ENCODE data around the gene FTO. TPM values are rescaled to one million over a fixed set of nuclear protein-coding genes. Genes with fewer than 3 reads are reported as not detected.

The FTO gene
- total RNA-seq, 1 donor from 2014 or later: 70.5 TPM

DNA sequence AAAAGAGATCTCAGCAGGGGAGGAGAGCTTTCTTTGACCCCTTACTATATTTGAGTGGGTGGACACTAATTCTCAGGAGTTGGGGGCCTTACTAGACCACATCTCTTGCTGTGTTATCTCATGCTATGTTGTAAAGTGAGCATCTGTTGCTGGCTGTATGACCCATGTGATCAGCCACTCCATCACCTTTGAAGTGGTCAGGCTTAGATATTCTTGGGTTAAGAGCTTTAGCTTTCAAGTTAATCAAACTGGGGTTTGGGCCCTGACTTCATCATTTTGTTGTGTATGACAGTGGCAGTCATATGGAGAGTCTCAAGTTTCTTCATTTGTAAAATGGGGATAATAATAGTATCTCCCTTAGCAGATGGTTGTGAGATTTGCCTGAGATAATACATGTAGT lies 201.1 kb downstream of the FTO start:
- Histone ChIP-seq H3K36me3 (no peaks in the 10 kb centered on the region), H3K4me1 (peaks cover under 1% of the 10 kb centered on the region), H3K4me3 (no peak overlapping the region), H3K9me3 (no peaks in the 10 kb centered on the region), H3K27me3 (no peaks in the 10 kb centered on the region), H3K27ac (no peak overlapping the region)
- intact Hi-C loops (cut with DNase I): loop anchor here (10.0 kb wide), 1 partner anchor 990 kb away; no protein-coding TSS in a partner anchor
- TF ChIP-seq POLR2A (IDR thresholded peaks at IDR 0.05) (no peak), POLR2AphosphoS5 (IDR thresholded peaks at IDR 0.05; ENCODE audit: insufficient read depth in 1 of 2, low read depth in 1 of 2) (no peak)
- TF ChIP-seq, protein P1, sequence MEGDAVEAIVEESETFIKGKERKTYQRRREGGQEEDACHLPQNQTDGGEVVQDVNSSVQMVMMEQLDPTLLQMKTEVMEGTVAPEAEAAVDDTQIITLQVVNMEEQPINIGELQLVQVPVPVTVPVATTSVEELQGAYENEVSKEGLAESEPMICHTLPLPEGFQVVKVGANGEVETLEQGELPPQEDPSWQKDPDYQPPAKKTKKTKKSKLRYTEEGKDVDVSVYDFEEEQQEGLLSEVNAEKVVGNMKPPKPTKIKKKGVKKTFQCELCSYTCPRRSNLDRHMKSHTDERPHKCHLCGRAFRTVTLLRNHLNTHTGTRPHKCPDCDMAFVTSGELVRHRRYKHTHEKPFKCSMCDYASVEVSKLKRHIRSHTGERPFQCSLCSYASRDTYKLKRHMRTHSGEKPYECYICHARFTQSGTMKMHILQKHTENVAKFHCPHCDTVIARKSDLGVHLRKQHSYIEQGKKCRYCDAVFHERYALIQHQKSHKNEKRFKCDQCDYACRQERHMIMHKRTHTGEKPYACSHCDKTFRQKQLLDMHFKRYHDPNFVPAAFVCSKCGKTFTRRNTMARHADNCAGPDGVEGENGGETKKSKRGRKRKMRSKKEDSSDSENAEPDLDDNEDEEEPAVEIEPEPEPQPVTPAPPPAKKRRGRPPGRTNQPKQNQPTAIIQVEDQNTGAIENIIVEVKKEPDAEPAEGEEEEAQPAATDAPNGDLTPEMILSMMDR (IDR thresholded peaks at IDR 0.05): no peak
- no peak for DNase-seq (ENCODE audit: extremely low spot score in 2 of 2)

DNA sequence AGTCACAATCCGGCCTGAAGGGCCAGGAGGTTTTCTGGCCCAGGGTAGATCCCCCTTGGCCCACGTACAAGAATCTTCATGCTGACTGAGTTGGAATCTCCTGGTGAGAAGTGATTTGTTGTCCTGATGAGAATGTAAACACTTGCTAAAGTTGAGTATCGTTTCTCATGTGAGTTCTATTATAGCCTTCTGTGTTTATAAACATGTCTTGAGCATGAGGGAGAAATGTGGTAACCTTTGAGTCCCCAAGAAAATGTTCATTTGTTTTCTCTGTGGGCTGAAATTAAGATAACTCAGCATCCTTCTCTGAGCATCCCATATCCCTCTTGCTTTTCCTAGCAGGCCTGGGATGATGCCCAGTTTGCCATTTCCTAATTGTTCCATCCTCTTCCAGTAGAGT lies 204.8 kb downstream of the FTO start:
- Histone ChIP-seq H3K36me3 (no peaks in the 10 kb centered on the region), H3K4me1 (peaks cover 14% of the 10 kb centered on the region), H3K27ac (no peak overlapping the region), H3K4me3 (no peak overlapping the region), H3K27me3 (no peaks in the 10 kb centered on the region), H3K9me3 (no peaks in the 10 kb centered on the region)
- TF ChIP-seq, protein P1 (IDR thresholded peaks at IDR 0.05): no peak
- TF ChIP-seq POLR2A (IDR thresholded peaks at IDR 0.05) (no peak), POLR2AphosphoS5 (IDR thresholded peaks at IDR 0.05; ENCODE audit: insufficient read depth in 1 of 2, low read depth in 1 of 2) (no peak)
- DNase-seq (ENCODE audit: extremely low spot score in 2 of 2): no peak
- intact Hi-C loops (cut with DNase I): loop anchor here (10.0 kb wide), 1 partner anchor 986 kb away; no protein-coding TSS in a partner anchor

DNA sequence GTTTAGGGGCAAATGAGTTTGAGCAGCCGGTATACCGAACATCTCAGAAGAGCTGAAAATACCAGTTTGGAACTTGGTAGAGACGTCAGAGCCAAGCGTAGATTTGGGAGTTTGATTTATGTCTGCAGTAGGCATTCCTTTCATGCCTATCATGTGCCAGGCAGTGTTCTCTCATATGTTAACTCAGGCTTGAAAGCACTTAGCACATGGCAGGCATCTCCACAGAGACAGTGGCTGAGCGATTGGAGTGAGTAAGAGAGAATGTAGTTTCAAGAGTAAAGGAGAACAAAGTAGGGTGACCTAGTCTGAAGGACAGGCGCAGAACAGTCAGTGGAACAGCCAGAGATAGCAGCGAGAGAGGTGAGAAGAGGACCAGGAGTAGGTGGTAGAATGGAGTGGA lies 207.0 kb downstream of the FTO start:
- H3K4me3 ChIP-seq: no peak overlapping the region
- intact Hi-C loops (cut with DNase I): no loop called here
- TF ChIP-seq POLR2AphosphoS5 (IDR thresholded peaks at IDR 0.05; ENCODE audit: insufficient read depth in 1 of 2, low read depth in 1 of 2): no peak
- TF ChIP-seq, protein P1 (IDR thresholded peaks at IDR 0.05): no peak
- no peak overlapping the region for H3K27ac ChIP-seq
- H3K27me3 ChIP-seq: no peaks in the 10 kb centered on the region
- DNase-seq (ENCODE audit: extremely low spot score in 2 of 2): no peak
- peaks cover 15% of the 10 kb centered on the region for H3K4me1 ChIP-seq
- no peaks in the 10 kb centered on the region for H3K9me3 ChIP-seq
- H3K36me3 ChIP-seq: no peaks in the 10 kb centered on the region

DNA sequence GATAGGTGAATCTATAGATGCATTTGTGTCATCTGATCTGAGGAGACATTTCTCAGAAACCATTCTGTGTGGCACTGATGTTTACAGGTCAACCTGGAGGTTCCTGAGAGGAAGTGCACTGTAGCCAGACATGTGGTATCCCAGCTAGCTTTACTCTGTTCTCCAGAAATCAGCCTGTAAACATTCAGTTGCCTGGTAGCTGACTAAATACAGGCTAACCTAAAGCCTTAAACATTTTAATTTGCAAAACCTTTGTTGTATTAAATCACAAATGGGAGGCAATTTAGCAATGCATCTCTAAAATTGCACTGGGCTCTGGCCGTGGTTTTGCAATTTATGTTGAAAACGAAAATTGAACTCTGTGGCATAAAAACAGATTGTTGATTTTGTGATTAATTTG lies 207.6 kb downstream of the FTO start:
- Histone ChIP-seq H3K4me1 (peaks cover 15% of the 10 kb centered on the region), H3K4me3 (no peak overlapping the region), H3K27me3 (no peaks in the 10 kb centered on the region), H3K27ac (no peak overlapping the region), H3K36me3 (no peaks in the 10 kb centered on the region), H3K9me3 (no peaks in the 10 kb centered on the region)
- TF ChIP-seq, protein P1 (IDR thresholded peaks at IDR 0.05): no peak
- TF ChIP-seq POLR2AphosphoS5 (IDR thresholded peaks at IDR 0.05; ENCODE audit: insufficient read depth in 1 of 2, low read depth in 1 of 2) (no peak), POLR2A (IDR thresholded peaks at IDR 0.05) (no peak)
- DNase-seq (ENCODE audit: extremely low spot score in 2 of 2): no peak
- intact Hi-C loops (cut with DNase I): no loop called here

DNA sequence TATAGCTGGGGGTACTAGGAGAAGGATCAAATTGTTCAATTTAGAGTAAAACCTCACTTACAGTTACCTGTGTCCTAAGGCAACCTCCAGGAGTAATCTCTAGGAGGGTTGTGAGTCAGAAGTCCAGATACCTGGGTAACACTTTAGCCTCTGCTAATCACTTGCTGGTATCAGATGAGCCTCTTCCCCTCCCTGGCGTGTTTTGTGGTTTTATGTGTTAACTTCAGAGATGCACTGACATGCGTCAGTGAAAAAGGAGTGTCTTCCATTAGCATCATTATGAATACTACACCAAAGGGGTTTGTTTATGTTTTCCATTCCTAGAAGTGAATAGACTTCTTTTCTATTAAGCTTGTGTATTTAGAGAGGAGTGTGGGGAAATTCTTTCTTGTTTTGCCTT lies 208.2 kb downstream of the FTO start:
- Histone ChIP-seq H3K4me1 (peaks cover 15% of the 10 kb centered on the region), H3K27me3 (no peaks in the 10 kb centered on the region), H3K36me3 (no peaks in the 10 kb centered on the region), H3K9me3 (no peaks in the 10 kb centered on the region), H3K4me3 (no peak overlapping the region), H3K27ac (no peak overlapping the region)
- intact Hi-C loops (cut with DNase I): no loop called here
- DNase-seq (ENCODE audit: extremely low spot score in 2 of 2): no peak
- TF ChIP-seq POLR2AphosphoS5 (IDR thresholded peaks at IDR 0.05; ENCODE audit: insufficient read depth in 1 of 2, low read depth in 1 of 2): no peak
